Left forelimb (tissue), 1 donor: ENCODE measurements around the gene FRMD4A.
"Not testable (repeated sequence)": the region's sequence is repeated elsewhere in the genome, so short reads cannot be mapped to it uniquely, and the experiment has no call there.

Experiments
- DNase-seq: peaks from one replicate; pipeline ENCODE4 v3.0.0-alpha.2; 2018; ENCODE audit warnings: low spot score

Gene FRMD4A

DNA sequence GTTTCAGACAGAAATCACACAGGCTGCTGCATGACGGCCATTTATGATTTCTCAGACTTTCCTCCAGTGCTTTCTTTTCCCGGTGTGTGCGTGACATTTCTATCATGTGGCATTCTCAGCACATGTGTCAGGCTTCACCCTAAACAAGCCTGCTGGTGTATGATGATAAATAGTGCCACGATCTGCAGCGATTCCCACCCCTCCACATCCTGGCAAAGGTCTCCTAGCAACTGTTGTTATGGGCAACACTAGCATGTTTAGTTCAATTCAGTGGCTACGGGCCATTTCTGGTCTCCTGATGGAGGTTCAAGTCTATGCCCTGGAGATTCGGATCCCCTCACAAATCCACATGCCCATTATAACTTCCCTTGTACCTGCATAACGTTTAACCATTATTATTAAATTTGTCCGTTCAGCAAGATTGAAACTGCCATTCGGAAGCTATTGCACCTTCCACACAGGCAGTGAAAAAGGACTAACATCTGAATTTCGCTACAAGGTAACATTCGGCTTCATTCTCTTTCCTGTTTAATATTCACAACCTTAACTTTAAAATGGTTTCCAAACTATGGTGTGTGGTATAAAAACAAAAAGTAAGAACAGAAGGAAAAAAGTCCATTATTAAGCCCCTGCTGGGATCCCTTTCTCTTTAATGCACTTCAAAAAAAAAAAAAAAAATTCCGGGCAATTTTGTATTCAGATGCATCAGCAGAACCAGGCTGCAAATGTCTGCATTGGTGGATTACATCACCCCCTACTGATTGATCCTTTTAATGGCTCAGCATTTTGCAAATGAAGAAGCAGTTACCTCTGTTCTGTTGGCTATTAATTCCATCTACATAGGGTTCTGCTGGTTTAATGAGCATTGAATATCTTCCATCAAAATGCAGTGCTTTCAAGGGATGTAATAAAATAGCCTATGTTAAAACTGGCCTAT, 90.2 kb downstream of the FRMD4A start:
- no peak for DNase-seq

DNA sequence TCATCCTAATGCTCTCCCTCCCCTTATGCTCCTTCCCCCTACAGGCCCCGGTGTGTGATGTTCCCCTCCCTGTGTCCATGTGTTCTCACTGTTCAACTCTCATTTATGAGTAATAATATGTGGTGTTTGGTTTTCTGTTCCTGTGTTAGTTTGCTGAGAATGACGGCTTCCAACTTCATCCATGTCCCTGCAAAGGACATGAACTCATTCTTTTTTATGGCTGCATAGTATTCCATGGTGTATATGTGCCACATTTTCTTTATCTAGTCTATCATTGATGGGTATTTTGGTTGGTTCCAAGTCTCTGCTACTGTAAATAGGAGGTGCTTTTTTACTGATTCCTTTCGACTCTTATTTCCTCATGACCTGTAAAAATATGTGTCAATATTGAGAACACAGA, 92.1 kb downstream of the FRMD4A start:
- DNase-seq: not testable (repeated sequence)

DNA sequence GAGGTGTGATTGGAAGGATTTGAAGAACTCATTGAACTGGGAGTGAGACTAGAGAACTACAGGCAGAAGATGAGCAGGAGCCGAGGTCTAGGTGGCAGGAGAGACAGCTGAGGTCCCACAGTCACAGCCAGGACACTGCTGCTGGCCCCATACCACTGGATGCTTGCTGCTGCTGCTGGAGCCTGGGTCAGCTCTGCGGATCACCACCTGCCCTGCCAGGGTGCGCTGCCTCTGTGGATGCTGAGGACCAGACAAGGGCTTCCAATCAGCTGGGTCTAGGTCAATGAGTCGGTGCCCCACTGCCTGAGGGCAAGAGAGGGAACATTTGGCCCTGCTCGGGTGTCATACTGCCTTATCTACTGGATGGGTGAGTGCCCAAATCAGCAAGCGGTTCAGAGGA, 94.4 kb downstream of the FRMD4A start:
- DNase-seq: no peak

DNA sequence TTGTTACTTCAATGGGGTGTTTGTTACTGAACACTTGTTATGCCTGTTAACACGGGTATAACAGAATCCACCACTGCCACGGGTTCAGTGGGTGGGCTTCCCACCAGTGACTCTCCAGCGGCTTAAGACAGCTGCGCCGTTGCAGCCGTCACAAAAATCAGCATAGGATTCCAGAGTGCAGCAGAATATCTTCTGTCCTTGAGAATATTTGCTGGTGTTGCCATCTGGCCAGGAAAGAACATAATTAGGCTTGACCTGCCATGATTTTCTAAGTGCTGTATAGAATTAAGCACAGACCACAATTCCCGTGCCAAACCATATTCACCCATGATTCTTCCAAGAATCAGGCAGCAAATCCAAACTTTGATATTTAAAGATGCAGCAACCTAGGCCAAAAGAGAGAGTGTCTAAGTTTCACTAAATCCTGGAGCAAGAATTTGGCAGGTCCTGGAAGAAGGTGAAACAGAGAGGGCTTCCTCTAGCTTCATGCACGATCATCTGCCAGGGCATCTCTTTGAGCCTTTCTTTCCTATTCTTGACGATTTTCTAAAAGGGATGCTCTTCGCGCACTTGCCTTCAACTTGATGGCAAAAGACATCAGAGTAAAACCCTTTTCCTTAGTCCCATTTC, 95.0 kb downstream of the FRMD4A start:
- no peak for DNase-seq

DNA sequence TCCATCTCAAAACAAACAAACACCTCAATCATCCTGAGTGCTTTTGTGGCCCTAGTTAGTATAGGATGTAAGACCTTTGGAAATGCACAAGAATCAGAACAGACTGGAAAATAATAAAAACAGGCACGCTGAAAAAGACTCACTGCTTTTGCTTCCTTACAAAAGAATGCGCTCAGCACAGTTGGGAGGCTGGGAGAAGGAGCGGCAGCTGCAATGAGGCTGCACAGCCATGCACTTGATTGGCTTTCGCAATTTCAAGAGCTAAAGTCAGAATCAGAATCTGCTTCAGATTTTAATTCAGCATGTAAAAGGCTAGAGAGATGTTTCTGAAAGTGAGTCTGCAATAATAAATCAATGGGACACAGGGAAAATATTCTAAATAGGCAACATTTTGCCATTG, 97.2 kb downstream of the FRMD4A start:
- DNase-seq: no peak

DNA sequence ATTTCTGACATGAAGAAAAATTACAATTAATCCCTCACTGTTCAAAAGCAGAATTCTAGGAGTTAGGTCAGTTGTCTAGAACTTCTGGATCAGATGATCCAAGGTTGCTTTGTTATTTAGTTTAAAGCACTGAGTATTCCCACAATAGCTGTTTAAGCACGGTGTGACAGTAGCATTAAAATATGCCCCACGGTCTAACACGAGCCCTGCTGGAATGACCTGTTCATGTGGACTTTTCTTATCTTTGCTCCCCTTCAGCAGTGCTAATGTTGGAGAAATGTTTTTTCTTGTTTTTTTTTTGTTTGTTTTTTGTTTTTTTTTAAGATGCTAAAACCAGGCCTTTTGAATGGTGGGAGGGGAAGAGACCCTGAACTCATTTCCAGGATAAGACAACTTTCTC, 101.9 kb downstream of the FRMD4A start:
- not testable (repeated sequence) for DNase-seq

DNA sequence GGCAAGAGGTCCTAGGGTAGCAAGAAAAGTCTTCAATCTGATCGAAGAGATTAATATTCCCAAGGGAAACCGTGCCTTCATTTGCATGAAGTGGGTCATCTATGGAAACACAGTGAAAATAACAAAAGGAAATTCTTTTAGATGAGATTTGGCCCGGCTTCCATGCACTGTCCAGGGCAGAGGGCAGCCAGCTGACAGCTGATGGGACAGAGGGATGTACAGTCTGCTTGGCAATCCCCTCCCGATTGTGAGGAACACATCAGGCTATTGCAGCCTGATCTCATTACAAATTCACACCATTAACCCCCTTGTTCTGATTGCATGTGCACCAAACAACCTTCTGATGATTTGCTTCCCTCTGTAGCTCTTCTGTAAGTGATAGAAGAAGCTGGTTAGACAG, 105.3 kb downstream of the FRMD4A start:
- no peak for DNase-seq

DNA sequence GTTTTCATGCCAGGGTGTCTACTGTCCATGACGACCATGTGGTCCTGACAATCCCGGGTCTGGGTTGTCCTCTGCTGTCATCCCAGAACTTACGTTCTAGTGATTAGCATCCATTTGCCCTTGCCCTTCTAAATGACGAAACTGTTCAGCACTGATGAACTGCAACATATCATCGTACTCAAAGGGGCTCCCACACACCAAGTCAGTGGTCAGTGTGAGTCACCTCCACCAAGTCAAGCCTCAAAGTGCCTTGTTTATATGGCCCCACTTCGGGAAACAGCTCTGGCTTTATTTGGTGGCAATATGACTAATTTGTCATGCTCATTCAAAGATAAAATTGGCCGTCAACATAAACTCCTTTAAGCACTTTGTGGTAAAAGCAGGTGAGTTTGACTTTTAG, 110.7 kb downstream of the FRMD4A start:
- DNase-seq: no peak

DNA sequence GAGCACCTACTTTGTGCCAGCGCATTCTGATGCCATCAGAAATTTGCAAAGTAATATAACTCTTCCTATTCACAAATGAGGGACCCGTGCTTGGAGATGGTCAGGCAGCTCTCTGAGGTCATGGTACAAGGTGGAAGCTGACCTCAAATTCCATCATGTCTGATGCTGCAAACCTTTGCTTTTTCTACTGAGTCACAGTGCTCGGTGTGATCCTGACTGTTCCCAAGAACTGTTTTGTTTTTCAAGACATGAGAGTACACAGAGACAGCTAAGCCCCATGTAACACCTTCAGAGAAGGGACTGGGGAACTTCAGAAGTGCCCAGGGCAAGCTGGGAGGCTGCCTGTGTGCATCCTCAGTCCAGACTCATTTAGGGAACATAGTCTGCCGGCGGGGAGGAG, 111.3 kb downstream of the FRMD4A start:
- no peak for DNase-seq

DNA sequence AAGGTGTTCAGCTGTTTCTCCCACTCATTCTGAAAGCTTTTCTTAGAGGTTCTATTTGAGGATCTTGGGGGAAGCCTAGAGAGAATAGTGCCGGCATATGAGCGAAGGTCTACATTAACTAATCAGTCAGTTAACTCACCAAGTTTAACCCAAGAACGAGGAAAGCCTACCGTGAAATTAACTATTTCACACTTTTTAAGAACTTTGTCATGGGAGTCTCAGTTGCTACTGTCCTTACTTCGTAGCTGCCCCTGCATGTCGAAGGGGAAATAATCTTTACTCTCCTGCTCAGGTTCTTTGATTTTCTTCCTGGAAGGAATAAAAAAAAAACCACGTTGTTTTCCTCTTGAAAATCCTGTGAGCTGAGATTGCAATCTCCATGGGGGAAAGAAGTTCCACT, 115.1 kb downstream of the FRMD4A start:
- DNase-seq: no peak

DNA sequence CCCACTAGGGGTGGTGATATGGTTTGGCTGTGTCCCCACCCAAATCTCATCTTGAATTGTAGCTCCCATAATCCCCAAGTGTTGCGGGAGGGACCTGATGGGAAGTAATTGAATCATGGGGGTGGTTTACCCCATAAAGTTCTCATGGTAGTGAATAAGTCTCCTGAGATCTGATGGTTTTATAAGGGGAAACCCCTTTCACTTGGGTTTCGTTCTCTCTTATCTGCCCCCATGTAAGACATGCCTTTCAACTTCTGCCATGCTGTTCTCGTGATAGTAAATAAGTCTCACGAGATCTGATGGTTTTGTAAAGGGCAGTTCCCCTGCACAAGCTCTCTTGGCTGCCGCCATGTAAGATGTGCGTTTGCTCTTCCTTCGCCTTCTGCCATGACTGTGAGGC, 117.0 kb downstream of the FRMD4A start:
- not testable (repeated sequence) for DNase-seq

DNA sequence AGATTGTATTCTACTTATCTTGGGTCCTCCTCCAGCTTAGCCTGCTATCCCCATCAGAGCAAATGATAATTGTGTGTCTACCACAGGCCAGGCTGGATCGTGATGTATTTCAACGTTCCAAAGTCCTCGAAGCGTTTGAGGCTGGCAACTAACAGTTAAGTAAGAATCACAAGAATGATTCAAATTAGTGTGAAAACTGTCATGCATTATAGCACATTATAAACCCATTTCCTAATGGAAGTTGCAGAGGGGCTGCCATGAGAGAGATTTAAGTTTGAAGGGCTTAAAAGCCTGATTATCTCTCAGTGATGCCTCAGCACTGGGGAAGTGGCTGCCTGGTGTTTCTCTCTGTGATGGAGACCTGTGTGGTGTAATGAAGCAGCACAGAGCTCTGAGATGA, 119.1 kb downstream of the FRMD4A start:
- no peak for DNase-seq

DNA sequence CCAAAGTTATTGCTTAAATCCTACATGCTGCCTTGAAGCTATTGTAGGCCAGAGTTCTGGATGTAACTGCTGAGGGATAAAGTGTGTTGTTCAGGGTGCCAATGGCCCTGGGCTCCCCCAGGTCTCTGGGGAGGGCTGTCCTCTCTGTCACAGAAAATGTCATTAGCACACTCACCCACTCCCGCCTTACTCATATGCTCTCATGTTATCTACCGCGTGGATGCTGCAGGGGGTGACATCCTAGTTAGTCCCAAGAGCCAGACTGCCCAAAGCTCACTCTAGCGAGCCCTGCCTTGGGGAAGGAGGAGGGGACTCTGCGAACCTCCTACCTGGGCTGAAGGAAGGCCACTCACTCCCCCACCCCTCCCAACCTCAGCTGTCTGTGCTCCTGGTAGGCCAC, 122.5 kb downstream of the FRMD4A start:
- DNase-seq: no peak

DNA sequence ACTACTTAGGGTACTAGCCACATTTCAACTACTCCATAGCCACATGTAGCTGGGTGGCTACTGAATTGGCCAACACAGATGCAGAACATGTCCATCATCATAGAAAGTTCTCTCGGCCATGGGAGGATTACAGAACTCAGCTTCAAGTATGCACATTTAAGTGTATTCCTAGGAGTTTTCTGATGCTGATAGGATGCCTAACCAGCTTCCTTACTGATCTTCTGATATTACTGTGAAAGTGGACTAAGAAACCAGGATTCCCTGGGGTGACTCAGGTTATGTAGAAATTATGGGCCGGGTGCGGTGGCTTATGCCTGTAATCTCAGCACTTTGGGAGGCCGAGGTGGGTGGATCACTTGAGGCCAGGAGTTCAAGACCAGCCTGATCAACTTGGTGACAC, 125.5 kb downstream of the FRMD4A start:
- DNase-seq: no peak

DNA sequence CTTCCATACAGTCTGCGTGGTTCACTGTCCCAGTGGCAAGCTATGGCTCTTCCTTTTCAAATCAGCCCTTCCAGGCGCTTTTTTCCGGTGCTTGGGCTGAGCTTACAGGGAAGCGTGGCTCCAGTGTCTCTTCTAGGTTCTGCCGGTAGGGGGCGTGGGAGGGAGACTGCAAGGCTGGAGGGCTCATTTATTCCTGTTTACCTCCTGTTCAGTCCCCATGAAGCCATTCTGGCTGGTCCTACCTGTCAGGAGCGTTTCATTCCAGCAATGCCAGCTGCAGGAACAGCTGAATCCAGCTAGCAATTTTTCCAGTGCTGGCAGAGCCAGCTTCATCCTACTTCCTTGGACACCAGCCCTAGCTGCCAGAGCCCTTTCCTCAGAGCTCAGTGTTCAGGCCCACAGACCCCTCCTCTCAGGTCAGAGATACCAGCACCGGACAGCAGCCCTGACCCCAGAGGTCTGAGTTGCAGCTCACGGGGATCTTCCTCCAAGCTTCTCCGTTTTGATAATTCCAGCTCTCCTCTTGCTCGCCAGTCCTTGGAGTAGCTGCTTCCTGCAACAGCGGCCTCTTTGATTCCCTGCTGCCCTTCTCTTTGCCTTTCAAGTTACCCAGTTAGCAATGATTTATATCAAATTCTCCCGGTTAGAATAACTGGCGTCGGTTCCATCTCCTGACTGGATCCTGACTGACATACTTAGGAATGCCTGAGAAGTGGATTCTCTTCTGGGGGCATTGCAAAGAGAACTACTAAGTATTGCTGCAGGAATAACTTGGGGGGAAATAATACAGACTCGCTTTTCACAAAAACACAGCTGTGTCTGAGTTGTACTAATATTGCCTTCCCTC, 129.8 kb downstream of the FRMD4A start:
- no peak for DNase-seq

DNA sequence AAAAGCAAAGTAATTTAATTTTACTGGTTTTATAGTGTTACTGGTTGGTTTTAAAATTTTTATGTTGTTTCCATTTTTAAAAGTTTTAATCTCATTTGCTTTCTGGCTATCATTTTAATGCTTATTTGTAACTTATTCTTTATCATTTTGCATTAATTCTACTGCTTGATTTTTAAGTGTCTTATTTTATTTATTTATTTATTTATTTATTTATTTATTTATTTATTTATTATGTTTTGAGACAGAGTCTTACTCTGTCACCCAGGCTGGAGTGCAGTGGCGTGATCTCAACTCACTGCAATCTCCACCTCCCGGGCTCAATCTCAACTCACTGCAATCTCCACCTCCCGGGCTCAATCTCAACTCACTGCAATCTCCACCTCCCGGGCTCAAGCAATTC, 131.6 kb downstream of the FRMD4A start:
- not testable (repeated sequence) for DNase-seq

DNA sequence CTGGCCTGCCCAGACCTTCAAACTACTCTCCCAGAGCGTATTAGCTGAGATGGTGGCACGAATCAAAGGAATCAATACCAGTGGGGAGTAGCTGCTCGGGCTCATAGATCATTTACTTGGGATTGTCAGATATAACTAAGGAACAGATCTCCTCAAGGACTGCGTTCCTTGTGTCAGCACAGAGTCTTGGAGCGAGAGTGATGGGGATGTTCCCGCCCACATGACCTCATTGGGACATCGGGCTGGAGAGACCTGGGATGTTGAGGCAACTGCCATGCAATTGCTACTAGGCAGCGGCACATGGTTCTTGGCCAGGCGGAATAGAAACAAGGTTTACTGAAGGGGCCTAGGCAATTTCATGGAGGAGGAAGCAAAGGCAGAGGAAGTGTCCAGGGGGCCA, 132.6 kb downstream of the FRMD4A start:
- no peak for DNase-seq

DNA sequence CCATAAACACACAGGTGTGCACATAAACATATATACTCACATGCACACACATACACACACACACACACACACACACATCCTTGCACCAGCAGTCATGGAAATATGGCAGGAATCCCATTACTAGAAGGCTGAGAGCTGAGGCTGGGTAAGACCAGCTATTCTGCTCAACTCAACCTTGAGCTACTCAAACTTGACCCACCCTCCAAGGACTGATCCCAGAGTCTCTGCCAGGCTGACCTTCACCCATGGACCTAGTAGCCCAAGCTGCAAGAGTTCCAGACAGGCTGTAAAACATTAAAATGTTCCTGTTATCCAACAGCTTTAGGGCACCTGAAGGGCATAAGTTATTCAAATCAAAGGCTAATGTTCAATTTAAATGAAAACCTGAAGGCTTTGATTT, 134.6 kb downstream of the FRMD4A start:
- DNase-seq: no peak

DNA sequence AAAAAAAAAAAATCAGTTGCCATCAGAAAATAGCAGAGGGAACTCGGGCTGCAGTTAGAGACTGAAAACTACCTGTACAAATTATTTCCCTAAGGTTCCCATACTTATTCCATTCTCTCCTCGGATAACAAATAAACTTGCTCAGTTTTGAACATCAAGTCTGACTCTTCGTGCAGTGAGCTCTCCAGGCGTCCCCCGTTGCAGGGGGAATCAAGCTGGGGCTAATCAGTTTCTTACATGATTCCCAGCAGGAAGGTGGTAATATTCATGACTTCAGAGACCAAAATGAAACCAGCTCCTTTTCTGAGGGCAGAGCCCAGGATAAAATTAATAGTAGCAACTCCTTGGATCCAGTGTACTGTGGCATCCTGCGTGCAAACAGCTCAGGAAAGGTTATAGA, 135.3 kb downstream of the FRMD4A start:
- DNase-seq: no peak

DNA sequence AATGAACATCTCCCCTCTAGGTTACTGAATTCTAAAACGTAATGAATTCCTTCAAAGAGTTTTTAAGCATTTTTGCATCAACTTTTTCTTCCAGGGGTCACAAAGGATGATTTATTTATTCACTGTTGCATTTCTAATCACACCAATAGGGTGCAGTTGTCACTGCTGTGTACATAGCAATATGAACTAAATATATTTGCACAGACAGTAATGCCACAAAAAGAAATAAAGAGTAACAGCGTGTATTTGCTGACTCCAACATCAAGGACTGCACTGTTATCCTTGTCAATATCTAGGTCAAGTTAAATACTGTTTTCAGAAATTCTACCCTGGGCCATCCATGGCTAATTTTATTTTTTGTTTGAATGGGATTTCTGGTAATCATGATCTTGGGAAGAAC, 138.0 kb downstream of the FRMD4A start:
- no peak for DNase-seq

DNA sequence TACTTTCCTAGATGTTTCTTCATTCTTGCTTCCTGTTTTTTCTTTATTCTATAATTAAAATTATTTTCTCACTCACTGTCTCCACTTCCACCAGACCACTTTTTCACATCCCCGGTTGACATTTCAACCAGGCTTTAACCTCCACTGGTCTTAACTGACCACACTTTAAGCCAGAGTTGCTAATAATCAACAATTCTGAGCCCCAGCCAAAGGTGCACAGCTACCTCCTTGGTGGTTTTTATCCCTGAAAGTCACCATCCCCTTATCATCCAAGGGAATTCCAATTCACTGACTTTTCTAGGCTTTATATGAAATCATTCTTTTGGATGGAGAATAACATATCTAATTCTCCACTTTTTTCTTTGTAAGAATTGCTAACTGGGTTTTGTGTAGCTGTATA, 138.9 kb downstream of the FRMD4A start:
- DNase-seq: no peak

DNA sequence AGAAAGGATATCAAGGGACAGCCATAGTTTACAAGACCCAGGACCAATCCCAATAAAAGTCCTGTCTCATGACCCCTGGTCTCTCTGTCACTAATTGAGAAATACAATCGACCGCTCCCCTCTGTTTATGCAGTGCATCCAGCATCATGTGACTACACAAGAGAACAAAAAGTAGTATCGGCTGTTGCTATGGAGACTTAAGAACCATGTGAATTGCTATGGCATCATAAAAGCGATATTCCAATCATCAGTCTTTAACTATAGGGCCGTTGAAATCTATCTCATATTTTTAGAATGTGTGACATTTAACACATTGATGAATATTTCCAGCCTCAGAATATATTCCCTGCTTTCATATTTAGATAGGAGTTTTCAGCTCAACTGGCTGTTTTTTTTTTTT, 139.3 kb downstream of the FRMD4A start:
- DNase-seq: no peak

DNA sequence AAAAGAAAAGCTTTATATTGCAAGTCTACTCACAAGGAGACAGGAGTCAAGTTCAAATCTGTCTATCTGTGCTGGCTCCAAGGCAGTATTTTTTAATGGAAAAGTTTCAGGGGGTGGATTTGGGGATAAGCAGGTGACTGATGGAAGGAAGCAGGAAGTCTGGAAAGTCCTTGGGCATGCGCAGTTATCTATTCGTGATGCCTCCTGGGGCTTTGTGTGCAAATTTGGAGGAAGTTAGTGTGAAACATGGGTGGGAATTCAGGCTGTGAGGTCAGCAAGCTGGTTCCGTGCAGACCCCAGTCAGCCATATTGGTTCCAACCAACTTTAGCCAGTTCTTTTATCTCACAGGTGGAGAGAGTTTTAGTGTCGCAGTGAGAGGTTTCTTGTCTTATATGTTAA, 140.0 kb downstream of the FRMD4A start:
- DNase-seq: no peak
